HG03103 (cell line): ENCODE data around the gene RPL38.

Source experiments
- ATAC-seq: cut with Tn5 transposase; IDR thresholded peaks from one replicate; pipeline ENCODE4 v1.9.1; 2021; ENCODE audit warnings: low read depth; ENCODE audit not compliant: unreplicated experiment

The RPL38 gene

DNA sequence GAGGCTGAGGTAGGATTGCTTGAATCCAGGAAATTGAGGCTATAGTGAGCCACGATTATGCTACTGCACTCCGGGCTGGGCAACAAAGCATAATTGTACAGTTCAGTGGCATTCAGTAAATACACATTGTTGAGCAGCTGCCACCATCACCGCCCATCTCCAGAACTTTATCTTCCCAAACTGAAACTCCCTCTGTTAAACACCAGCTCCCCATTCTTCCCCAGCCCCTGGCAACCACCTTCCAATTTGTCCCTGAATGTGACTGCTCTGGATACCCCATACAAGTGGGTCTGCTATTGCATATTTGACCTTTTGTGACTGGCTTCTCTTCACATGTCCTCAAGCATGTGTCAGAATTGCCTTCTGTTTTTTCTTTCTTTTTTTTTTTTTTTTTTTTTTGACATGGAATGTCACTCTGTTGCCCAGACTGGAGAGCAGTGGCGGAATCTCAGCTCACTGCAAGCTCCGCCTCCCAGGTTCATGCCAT, 2.9 kb downstream of the RPL38 start:
- no peak for ATAC-seq

DNA sequence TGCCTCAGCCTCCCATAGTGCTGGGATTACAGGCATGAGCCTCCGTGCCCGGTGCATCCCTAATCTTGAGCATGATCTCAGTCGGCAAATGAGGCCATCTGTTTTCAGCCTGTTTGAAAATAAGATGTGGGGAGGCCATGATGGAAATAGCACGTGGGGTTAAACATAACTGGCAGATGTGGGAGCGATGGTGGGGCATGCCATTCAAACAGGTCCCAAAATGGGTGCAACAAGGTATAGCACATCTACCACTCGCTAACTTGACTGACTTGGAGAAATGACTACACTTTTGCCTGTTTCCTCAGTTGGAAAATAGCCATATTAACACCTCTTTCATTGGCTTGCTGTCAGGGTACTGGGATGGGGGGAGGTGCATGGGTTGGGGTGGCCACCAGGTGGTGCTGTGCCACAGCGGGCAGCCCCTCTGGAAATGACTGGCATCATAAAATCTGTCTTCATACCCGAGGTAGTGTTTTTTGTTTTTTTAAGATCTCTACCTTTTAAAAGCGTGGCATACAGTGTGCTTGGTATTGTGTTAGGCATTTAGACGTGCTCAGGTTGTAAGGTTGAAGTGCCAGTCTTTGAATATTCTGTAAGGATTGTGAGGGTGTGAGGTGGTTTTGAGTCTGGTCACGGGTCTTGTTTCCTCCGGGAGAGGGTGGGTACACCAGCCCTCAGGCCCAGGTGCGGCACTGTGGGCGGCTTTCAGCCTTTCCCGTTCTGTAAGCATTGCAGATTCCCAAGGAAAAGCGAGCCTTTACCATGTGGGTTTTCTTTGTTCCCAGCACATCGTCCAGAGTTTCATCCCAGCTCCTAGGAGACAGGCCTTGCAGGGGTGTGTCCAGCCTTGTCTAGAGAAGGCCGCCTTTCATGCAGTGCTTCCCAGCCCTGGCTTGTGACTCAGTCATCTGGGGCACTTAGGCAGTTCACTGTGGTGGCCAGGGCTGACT, 7.0 kb downstream of the RPL38 start:
- ATAC-seq = no peak

DNA sequence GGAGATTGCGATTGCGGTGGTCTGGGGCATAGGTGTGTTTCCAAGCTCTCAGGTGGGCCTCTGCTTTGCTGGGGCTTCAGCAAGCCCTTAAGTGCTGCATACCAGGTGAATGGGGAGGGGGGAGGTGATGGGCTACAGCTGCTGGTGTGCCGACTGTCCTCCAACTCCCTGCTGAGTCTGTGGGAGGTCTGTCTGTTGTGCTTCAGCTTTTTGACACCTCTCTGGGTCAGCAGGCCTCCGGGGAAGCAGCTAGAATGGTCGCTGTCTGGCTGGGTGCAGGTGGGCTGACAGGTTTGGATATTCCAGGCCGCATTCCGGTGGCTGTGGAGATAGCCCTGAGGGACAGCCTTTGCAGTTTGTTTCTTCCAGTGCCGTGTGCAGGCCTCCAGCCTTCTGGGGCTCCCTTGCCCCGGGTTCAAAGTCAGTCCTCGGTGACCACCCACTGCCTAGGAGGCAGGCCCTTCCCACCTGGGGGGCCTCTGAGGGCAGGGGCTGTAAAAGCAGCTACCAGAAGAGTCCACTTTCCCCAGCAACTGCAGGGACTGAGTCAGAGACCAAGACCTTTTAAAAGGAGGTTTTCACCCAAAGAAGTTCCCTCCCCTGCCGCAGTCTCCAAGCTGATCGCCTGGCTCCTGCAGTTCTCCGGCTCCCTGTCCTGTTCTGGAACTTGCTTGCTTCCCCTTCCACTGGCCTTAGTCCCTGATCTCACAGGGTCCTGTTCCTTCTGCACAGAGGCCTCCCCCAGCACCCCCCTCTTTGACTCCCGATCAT, 7.8 kb downstream of the RPL38 start:
- no peak for ATAC-seq

DNA sequence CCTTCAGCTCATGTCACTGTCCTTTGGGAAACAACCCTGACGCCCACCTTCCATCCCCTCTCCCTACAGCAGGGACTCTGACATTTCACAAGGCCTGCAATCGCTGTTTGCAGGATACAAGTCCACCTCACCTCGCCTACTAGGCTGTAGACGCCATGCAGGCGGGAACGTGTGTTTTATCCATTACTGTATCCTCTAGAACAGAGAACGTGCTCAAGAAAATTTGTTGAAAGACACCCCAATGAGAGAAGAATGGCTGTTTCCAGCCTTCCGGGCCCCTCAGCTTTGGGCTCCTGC, 8.4 kb downstream of the RPL38 start:
- no peak for ATAC-seq

DNA sequence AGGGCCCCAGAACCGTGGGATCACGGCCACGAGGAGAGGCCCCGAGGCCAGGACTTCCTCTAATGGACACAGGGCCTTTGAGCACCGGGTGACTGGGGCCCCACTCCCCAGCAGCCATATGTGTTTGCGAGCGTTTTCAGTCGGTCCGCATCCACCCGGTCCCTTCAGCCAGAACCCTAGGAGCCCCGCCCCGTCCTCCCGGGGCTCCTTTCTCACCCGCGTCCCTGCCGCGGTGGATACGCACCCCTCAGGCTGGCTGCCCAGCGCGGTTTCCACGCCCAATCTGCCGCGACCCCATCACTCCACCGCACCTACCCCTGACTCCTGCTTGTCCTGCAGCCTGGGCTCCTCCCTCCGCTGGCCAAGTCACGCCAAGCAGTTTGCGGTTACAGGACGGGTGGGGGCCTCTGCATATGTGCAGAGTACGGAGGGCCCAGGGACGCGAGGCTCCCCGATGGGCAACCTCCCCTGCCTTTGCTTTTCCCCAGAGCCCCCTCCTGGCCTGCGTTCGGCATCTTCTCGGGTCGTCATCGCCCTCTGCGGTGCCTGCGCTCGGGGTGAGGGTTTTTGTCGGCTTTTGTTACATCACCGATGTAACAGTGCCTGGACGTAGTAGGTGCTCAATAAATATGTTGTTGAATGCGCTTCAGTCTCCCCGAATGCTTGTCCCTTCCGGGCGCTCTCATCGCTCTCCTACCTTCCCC, 8.9 kb downstream of the RPL38 start:
- ATAC-seq = no peak

- ATAC-seq = peak; percentile 49
Measured at GRCh38 chr17:74212913-74213791, 9.7 kb downstream of the RPL38 start, which contains the start of gene TTYH2. TSS of gene TTYH2 (plus strand) at chr17:74213571. CDS start at chr17:74213588, 17 bp downstream.

DNA sequence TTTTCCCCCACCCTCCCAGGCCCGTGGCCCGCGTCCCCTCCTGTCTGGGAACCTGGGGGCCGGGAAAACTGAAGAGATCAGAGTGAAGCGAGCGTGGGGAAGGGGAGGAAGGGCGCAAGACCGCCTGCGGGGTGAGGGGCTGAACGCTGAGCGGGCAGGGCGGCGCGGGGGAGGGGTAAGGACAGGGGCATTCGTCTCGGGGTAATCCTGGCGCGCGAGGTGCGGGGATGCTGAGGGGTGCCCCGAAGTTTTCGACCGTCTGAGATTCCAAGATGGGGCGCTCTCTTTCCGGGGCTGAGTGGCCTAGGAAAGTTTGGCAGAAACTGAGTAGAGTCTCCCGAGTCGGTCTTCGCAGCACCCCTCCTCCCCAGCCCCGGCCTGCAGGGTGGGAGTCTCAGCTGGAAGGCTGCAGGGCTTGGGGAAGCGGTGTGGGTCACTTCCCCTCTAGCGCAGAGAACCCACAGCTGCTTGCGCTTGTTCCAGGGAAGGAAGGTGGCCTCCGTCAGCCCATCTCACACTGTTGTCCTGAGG, 10.4 kb downstream of the RPL38 start:
- no peak for ATAC-seq

DNA sequence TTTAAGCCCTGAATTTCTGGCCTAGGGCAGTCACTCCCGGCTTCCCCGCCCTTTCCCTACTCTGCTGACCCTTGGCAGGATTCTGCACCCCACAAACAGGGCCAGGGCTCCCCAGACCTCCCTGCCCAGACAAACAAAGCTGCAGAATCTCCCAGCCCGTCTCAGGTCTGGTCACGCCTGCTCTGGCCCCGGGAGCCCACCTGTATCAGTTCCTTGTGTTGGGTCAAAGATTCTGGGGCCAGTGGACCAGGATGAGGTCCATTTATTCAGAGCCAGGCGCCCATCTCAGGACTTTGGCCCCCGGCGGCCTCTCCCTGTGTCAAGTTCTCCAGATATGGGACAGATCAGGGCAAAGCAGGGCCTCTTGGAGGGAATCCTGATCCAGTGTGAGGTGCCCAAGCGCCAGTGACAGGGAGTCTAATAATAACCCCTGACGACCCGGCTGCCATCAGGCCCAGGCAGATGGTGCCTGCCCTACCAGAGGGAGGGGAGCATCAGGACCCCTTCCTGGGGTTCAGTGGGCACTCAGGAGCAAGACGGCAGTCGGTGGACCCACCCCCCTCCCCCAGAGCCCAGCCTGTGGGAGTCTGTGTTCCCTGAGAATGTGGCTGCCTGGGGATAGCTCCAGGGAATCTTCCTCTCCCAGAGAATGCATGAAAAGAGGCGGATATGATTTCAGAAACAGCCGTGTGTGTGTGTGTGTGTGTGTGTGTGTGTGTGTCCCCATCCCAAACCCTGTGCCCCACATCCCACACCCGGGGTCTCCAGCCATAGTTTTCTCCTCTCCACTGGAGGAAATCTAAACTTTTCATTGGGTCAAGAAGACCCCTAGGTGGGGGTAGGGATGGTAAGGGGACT, 11.2 kb downstream of the RPL38 start:
- no peak for ATAC-seq

- no peak for ATAC-seq
Measured at GRCh38 chr17:74215342-74215727, 11.9 kb downstream of the RPL38 start.

DNA sequence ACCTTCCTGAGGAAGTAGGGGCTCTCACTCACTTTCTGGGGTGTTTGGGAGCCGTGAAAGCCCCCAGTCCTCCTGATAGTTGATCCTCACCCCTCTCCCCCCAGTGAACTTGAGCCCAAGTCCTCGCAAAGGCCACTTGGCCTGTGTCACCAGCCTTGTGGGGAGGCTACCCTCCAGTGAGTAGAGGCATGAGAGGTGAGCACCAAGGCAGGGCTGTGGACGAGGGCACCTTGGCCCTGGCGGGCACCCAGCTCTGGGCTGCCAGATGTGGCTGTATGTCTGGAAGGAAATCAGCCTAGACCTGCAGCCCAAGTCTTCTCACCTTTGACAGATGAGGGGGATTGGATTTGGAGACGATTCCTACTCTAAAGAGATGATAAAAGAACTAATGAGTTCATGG, 13.0 kb downstream of the RPL38 start:
- ATAC-seq = no peak

DNA sequence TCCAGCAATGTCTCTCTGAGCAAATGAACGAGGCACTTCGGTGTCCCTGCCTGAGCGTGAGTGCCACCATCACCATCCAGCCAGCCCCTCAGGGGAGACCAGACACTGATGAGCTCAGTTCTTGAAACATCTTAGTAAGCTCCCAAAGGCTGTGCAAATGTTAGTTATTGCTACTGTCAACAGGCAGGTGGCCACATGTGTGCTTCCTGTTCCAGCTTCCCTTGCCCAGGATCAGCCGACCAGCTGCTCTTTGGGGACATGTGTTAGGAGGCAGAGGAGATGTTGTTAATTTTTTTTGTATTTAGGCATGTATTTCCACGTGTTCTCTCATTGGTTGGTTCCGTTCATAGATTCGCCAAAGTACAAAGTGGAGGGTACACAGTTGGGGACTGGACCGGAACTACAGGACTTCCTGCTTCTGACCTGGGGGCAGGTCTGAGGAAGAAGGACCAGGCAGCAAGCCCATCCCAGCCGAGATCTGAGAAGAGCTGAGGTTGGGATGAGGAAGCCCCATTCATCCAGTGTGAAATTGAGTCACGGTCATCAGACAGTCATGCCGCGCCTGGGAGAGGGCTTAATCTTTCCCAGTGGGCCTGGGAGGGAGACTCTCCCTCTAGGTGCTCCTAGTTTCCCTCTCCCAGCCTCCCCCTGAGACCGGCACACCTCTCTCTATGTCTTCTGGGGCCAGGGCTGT, 13.7 kb downstream of the RPL38 start:
- ATAC-seq = no peak

DNA sequence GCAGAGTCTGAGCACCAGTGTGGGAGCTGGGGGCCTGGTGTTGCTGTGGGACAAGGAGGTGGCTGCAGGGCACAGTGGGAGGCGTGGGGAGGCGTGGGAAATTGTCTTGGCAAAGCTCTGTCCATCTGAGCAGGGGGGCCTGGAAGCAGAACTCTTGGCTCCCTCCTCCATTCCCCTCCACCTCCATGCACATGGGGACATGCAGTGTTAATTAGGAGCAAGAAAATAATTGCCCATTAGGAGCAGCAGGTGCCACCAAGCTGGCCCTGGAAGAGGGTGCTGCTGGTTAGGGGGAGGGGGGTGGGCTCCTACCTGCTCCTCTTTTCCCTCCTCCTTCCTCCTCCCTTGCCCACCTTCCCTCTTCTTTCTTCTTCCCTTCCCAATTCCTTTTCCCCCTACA, 14.4 kb downstream of the RPL38 start:
- ATAC-seq = no peak

- no peak for ATAC-seq
Measured at GRCh38 chr17:74218436-74218835, 15.0 kb downstream of the RPL38 start.

GRCh38 chr17:74219576-74220133, 16.2 kb downstream of the RPL38 start:
- no peak for ATAC-seq

- no peak for ATAC-seq
Measured at GRCh38 chr17:74220219-74220618, 16.7 kb downstream of the RPL38 start.

- ATAC-seq = no peak
Measured at GRCh38 chr17:74220946-74221818, 17.7 kb downstream of the RPL38 start.

- ATAC-seq = no peak
Measured at GRCh38 chr17:74222399-74222798, 18.9 kb downstream of the RPL38 start.
